HepG2 (cell line): ENCODE data around the gene IRX3. TPM values are rescaled to one million over a fixed set of nuclear protein-coding genes. Genes with fewer than 3 reads are reported as not detected.

Source experiments
- AGO1 ChIP-seq: fragments of 200-400 bp; formaldehyde crosslinking; IDR thresholded peaks from 2 replicates; pipeline ENCODE4 v1.6.1; 2017; ENCODE audit warnings: mild to moderate bottlenecking, low read depth, low read length, moderate library complexity; ENCODE audit not compliant: poor library complexity, severe bottlenecking
- EED ChIP-seq: sonication (generic); formaldehyde crosslinking; IDR thresholded peaks from 2 replicates; pipeline ENCODE4 v1.5.0; 2020; ENCODE audit warnings: mild to moderate bottlenecking, missing genetic modification reagents
- KAT7 ChIP-seq: IDR thresholded peaks from 2 replicates; pipeline ENCODE4 v1.6.1; 2018; ENCODE audit warnings: borderline replicate concordance, missing compliant biosample characterization
- MED1 ChIP-seq: sonication (generic); formaldehyde crosslinking; IDR thresholded peaks from 2 replicates; pipeline ENCODE4 v1.4.0; 2020; ENCODE audit warnings: missing genetic modification reagents
- MED8 ChIP-seq: sonication (generic); formaldehyde crosslinking; IDR thresholded peaks from 2 replicates; pipeline ENCODE4 v1.8.1; 2023; ENCODE audit warnings: mild to moderate bottlenecking, missing genetic modification reagents; ENCODE audit not compliant: insufficient replicate concordance
- PHF21A ChIP-seq: sonication (generic); formaldehyde crosslinking; IDR thresholded peaks from 2 replicates; pipeline ENCODE4 v1.5.0; 2020; ENCODE audit warnings: mild to moderate bottlenecking, missing genetic modification reagents
- RNF2 ChIP-seq: fragments of 450-650 bp; conservative IDR thresholded peaks from 2 replicates; pipeline ENCODE4 v1.6.1; 2016; ENCODE audit warnings: low read depth
- TMF1 ChIP-seq: sonication (generic); formaldehyde crosslinking; IDR thresholded peaks from 2 replicates; pipeline ENCODE4 v1.8.1; 2022; ENCODE audit warnings: low read depth, missing genetic modification reagents
- ZFP82 ChIP-seq: sonication (generic); formaldehyde crosslinking; IDR thresholded peaks from 2 replicates; pipeline ENCODE4 v1.5.1; 2020; ENCODE audit warnings: mild to moderate bottlenecking, missing genetic modification reagents, borderline replicate concordance
- ZMYM2 ChIP-seq: sonication (generic); formaldehyde crosslinking; IDR thresholded peaks from 2 replicates; pipeline ENCODE4 v1.8.0; 2022; ENCODE audit warnings: mild to moderate bottlenecking, missing genetic modification reagents
- ZNF333 ChIP-seq: sonication (generic); formaldehyde crosslinking; IDR thresholded peaks from 2 replicates; pipeline ENCODE4 v1.4.0; 2020; ENCODE audit warnings: mild to moderate bottlenecking, missing genetic modification reagents, borderline replicate concordance
- ZNF441 ChIP-seq: sonication (generic); formaldehyde crosslinking; IDR thresholded peaks from 2 replicates; pipeline ENCODE4 v1.7.0; 2021; ENCODE audit warnings: missing genetic modification reagents, borderline replicate concordance
- ZNF558 ChIP-seq: sonication (generic); formaldehyde crosslinking; IDR thresholded peaks from 2 replicates; pipeline ENCODE4 v1.9.0; 2022; ENCODE audit warnings: mild to moderate bottlenecking, missing genetic modification reagents, borderline replicate concordance
- ZSCAN31 ChIP-seq: sonication (generic); formaldehyde crosslinking; IDR thresholded peaks from 2 replicates; pipeline ENCODE4 v1.5.0; 2020; ENCODE audit warnings: low read depth, mild to moderate bottlenecking, missing genetic modification reagents
- polyA plus RNA-seq, 8 experiments: library from polyadenylated mRNA; depleted of rRNA in 3 of 8; stranded (reverse) in 7 of 8; unstranded in 1 of 8; fragments of >200 nt; fragmentation: Illumina TruSeq in 4 of 8; extraction: Trizol in 4 of 8; gene quantifications; 2 replicates each; pipeline versions ENCODE4 v1.2.1 to v1.2.3, GENCODE V29; 2011 to 2016; ENCODE audit warnings: low read depth in 4 of 8, missing spikeins in 1 of 8, mixed read lengths in 1 of 8; ENCODE audit not compliant: insufficient read depth in 1 of 8
- total RNA-seq, 5 experiments: library from RNA; depleted of rRNA; stranded (reverse); fragments of >200 nt; fragmentation: Illumina TruSeq; extraction: Trizol; gene quantifications; 2 replicates each; pipeline ENCODE4 v1.2.3, GENCODE V29; 2016; ENCODE audit warnings: low read depth in 1 of 5
- TF ChIP-seq, protein P1 (sequence below): sonication (generic); formaldehyde crosslinking; IDR thresholded peaks from 2 replicates; pipeline ENCODE4 v1.5.0; 2020; ENCODE audit warnings: missing genetic modification reagents
- TF ChIP-seq, protein P2 (sequence below), 2 experiments: sonication (generic) in 1 of 2; formaldehyde crosslinking in 1 of 2; IDR thresholded peaks; 2 replicates each; pipeline versions ENCODE4 v1.6.1 to v1.9.0; 2014 to 2022; ENCODE audit warnings: antibody characterized with exemption in 1 of 2, borderline replicate concordance in 1 of 2, inconsistent platforms in 1 of 2, low read depth in 1 of 2, missing genetic modification reagents in 1 of 2
- TF ChIP-seq, protein P3 (sequence below): sonication (generic); formaldehyde crosslinking; IDR thresholded peaks from 2 replicates; pipeline ENCODE4 v1.4.0; 2020; ENCODE audit warnings: missing genetic modification reagents

The IRX3 gene
- total and polyA plus RNA-seq, 2 of the 13 experiments (the other 11 are each of a cell fraction or from before 2014, with no cell fraction given): 9.2 to 16.4 TPM

DNA sequence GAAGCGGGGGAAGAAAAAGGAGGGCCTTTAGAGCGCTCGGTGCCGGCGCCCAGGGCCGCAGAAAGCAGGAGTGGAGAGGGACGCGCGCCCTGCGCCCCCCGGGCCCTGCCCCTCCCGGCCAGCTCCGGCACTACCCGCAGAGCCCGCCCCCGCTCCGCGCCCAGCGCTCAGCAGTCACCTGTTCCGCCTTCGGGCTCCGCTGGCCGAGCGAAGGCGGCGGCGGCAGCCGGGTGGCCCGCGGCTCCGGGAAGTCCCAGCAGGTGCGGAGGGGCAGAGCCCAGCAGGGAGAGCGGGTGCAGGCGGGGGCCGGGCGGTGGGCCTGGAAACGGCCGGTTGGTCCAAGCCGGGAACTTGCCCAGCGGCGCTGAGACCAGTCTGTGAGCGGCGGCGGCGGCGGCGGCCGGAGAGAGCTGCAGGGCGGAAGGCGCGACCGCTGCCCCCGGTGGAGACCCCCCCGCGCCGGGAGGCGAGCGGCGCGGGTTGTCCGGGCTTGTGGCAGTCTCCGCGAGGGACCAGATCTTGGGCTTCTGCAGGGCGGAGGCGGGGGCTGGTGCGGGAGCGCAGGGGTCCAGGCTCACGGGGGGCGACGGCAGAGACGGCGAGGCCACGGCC, 2.2 kb downstream of the IRX3 start (continued):
- TF ChIP-seq ZNF558 (CRISPR knock-in tag) (0 out of 2 replicates have a peak, but pooled peaks have one; percentile 37), ZNF441 (CRISPR knock-in tag) (no peak), MED8 (CRISPR knock-in tag) (no peak), TMF1 (0 out of 2 replicates have a peak, but pooled peaks have one; percentile 62), MED1 (CRISPR knock-in tag) (no peak), ZFP82 (peak; percentile 71; the same call in 1 of the 2 replicates), AGO1 (peak; percentile 17), KAT7 (CRISPR knock-in tag) (peak; percentile 29), ZNF333 (no peak), PHF21A (CRISPR knock-in tag) (0 out of 2 replicates have a peak, but pooled peaks have one; percentile 5), ZSCAN31 (CRISPR knock-in tag) (peak; percentile 63; the same call in 1 of the 2 replicates), ZMYM2 (CRISPR knock-in tag) (no peak), EED (CRISPR knock-in tag) (peak; percentile 39; the same call in 1 of the 2 replicates), RNF2 (no peak)
- TF ChIP-seq, protein P1, sequence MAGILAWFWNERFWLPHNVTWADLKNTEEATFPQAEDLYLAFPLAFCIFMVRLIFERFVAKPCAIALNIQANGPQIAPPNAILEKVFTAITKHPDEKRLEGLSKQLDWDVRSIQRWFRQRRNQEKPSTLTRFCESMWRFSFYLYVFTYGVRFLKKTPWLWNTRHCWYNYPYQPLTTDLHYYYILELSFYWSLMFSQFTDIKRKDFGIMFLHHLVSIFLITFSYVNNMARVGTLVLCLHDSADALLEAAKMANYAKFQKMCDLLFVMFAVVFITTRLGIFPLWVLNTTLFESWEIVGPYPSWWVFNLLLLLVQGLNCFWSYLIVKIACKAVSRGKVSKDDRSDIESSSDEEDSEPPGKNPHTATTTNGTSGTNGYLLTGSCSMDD (CRISPR knock-in tag): no peak
- TF ChIP-seq, protein P2, sequence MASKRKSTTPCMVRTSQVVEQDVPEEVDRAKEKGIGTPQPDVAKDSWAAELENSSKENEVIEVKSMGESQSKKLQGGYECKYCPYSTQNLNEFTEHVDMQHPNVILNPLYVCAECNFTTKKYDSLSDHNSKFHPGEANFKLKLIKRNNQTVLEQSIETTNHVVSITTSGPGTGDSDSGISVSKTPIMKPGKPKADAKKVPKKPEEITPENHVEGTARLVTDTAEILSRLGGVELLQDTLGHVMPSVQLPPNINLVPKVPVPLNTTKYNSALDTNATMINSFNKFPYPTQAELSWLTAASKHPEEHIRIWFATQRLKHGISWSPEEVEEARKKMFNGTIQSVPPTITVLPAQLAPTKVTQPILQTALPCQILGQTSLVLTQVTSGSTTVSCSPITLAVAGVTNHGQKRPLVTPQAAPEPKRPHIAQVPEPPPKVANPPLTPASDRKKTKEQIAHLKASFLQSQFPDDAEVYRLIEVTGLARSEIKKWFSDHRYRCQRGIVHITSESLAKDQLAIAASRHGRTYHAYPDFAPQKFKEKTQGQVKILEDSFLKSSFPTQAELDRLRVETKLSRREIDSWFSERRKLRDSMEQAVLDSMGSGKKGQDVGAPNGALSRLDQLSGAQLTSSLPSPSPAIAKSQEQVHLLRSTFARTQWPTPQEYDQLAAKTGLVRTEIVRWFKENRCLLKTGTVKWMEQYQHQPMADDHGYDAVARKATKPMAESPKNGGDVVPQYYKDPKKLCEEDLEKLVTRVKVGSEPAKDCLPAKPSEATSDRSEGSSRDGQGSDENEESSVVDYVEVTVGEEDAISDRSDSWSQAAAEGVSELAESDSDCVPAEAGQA (IDR thresholded peaks at IDR 0.05; ENCODE audit: low read depth): 0 out of 2 replicates have a peak, but pooled peaks have one; percentile 13
- TF ChIP-seq, protein P2 (CRISPR knock-in tag; IDR thresholded peaks at IDR 0.05; ENCODE audit: borderline replicate concordance): no peak
- TF ChIP-seq, protein P3, sequence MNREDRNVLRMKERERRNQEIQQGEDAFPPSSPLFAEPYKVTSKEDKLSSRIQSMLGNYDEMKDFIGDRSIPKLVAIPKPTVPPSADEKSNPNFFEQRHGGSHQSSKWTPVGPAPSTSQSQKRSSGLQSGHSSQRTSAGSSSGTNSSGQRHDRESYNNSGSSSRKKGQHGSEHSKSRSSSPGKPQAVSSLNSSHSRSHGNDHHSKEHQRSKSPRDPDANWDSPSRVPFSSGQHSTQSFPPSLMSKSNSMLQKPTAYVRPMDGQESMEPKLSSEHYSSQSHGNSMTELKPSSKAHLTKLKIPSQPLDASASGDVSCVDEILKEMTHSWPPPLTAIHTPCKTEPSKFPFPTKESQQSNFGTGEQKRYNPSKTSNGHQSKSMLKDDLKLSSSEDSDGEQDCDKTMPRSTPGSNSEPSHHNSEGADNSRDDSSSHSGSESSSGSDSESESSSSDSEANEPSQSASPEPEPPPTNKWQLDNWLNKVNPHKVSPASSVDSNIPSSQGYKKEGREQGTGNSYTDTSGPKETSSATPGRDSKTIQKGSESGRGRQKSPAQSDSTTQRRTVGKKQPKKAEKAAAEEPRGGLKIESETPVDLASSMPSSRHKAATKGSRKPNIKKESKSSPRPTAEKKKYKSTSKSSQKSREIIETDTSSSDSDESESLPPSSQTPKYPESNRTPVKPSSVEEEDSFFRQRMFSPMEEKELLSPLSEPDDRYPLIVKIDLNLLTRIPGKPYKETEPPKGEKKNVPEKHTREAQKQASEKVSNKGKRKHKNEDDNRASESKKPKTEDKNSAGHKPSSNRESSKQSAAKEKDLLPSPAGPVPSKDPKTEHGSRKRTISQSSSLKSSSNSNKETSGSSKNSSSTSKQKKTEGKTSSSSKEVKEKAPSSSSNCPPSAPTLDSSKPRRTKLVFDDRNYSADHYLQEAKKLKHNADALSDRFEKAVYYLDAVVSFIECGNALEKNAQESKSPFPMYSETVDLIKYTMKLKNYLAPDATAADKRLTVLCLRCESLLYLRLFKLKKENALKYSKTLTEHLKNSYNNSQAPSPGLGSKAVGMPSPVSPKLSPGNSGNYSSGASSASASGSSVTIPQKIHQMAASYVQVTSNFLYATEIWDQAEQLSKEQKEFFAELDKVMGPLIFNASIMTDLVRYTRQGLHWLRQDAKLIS (CRISPR knock-in tag): no peak
